Fibroblast of lung (primary cell): ENCODE data around the gene SERGEF. TPM values are rescaled to one million over a fixed set of nuclear protein-coding genes. Genes with fewer than 3 reads are reported as not detected.

ENCODE experiments used
- DNase-seq, 2 donors: peaks; one replicate each; pipeline versions ENCODE4 v3.0.0 to v3.0.0-alpha.2; 2010; ENCODE audit warnings: low read depth in 2 of 2
- H2AFZ ChIP-seq: 2 replicates; pipeline ENCODE4 v1.5.1; 2012; ENCODE audit warnings: low read length, control low read depth, inconsistent platforms
- H3K27ac ChIP-seq: 2 replicates; pipeline ENCODE4 v1.5.1; 2011; ENCODE audit warnings: low read length, control low read depth; ENCODE audit not compliant: insufficient read depth
- H3K27me3 ChIP-seq: 2 replicates; pipeline ENCODE4 v1.5.1; 2011; ENCODE audit warnings: mild to moderate bottlenecking, low read length; ENCODE audit not compliant: control insufficient read depth, insufficient read depth
- H3K36me3 ChIP-seq: 2 replicates; pipeline ENCODE4 v1.5.1; 2011; ENCODE audit warnings: low read length; ENCODE audit not compliant: control insufficient read depth, insufficient read depth
- H3K4me1 ChIP-seq: 2 replicates; pipeline ENCODE4 v1.5.1; 2011; ENCODE audit warnings: low read length; ENCODE audit not compliant: control insufficient read depth, insufficient read depth; ENCODE audit errors: extremely low read depth
- H3K4me2 ChIP-seq: 2 replicates; pipeline ENCODE4 v1.5.1; 2011; ENCODE audit warnings: low read length, control low read depth; ENCODE audit not compliant: insufficient read depth; ENCODE audit errors: extremely low read depth
- H3K4me3 ChIP-seq, 4 experiments: fragments of 200-600 bp in 1 of 4; sonication (generic) in 1 of 4; replicated peaks in 1 of 4; 2 replicates each; pipeline ENCODE4 v1.5.1; 2011 to 2016; ENCODE audit warnings: low read length in 4 of 4, low read depth in 3 of 4, mild to moderate bottlenecking in 3 of 4, control low read depth in 2 of 4, inconsistent platforms in 1 of 4, mixed read lengths in 1 of 4; ENCODE audit not compliant: insufficient read depth in 1 of 4; ENCODE audit errors: control extremely low read depth in 1 of 4
- H3K79me2 ChIP-seq: 2 replicates; pipeline ENCODE4 v1.5.1; 2012; ENCODE audit warnings: mild to moderate bottlenecking, low read length, inconsistent platforms; ENCODE audit not compliant: control insufficient read depth, insufficient read depth
- H3K9ac ChIP-seq: 2 replicates; pipeline ENCODE4 v1.5.1; 2011; ENCODE audit warnings: mild to moderate bottlenecking, low read length, control low read depth; ENCODE audit not compliant: insufficient read depth
- H3K9me3 ChIP-seq: 2 replicates; pipeline ENCODE4 v1.5.1; 2012; ENCODE audit warnings: low read depth, low read length; ENCODE audit not compliant: control insufficient read depth, insufficient read depth
- H4K20me1 ChIP-seq: 2 replicates; pipeline ENCODE4 v1.5.1; 2011; ENCODE audit warnings: low read length; ENCODE audit not compliant: control insufficient read depth, insufficient read depth; ENCODE audit errors: extremely low read depth
- CTCF ChIP-seq, 2 donors: IDR thresholded peaks in 1 of 2; conservative IDR thresholded peaks in 1 of 2; 1 replicate in 1 of 2; 2 replicates in 1 of 2; pipeline ENCODE4 v1.5.1; 2011 to 2012; ENCODE audit warnings: low read length in 2 of 2, control low read depth in 1 of 2, inconsistent platforms in 1 of 2, low read depth in 1 of 2, mild to moderate bottlenecking in 1 of 2
- EZH2 ChIP-seq: IDR thresholded peaks from 2 replicates; pipeline ENCODE4 v1.5.1; 2012; ENCODE audit warnings: low read length, control low read depth, mild to moderate bottlenecking; ENCODE audit errors: missing control alignments
- polyA plus RNA-seq, 2 donors: library from polyadenylated mRNA; depleted of rRNA in 1 of 2; stranded (reverse) in 1 of 2; unstranded in 1 of 2; fragments of >200 nt; gene quantifications; 2 replicates each; pipeline ENCODE4 v1.2.1, GENCODE V29; 2011 to 2012; ENCODE audit warnings: missing spikeins in 1 of 2
- total RNA-seq: library from RNA; depleted of rRNA; stranded (reverse); fragments of >200 nt; gene quantifications from 2 replicates; pipeline ENCODE4 v1.2.1, GENCODE V29; 2014

SERGEF gene
- total and polyA plus RNA-seq, 2 donors (not counting 1 experiment from before 2014, with no cell fraction given): 14.5 to 38.5 TPM

GRCh38 chr11:17878743-17879142 is 134.1 kb downstream of the SERGEF start:
- H3K27ac ChIP-seq: no peak overlapping the region
- no peak for DNase-seq
- no peak overlapping the region for H3K4me2 ChIP-seq
- no peaks in the 10 kb centered on the region for H3K9me3 ChIP-seq
- H2AFZ ChIP-seq: no peak overlapping the region
- no peaks in the 10 kb centered on the region for H4K20me1 ChIP-seq
- H3K4me3 ChIP-seq: no peak overlapping the region
- H3K36me3 ChIP-seq: no peaks in the 10 kb centered on the region
- H3K9ac ChIP-seq: no peak overlapping the region
- H3K4me1 ChIP-seq: no peaks in the 10 kb centered on the region
- no peaks in the 10 kb centered on the region for H3K27me3 ChIP-seq
- TF ChIP-seq CTCF (conservative IDR thresholded peaks at IDR 0.05 in 1 of 2, IDR thresholded peaks at IDR 0.05 in 1 of 2; ENCODE audit: low read depth in 1 of 2, low read length in 2 of 2) (no peak), EZH2 (no peak)
- H3K79me2 ChIP-seq: no peaks in the 10 kb centered on the region

GRCh38 chr11:17877886-17878285 is 135.0 kb downstream of the SERGEF start:
- Histone ChIP-seq H3K36me3 (no peaks in the 10 kb centered on the region), H3K27me3 (no peaks in the 10 kb centered on the region), H3K27ac (no peak overlapping the region), H3K4me3 (no peak overlapping the region), H3K4me1 (no peaks in the 10 kb centered on the region), H3K79me2 (no peaks in the 10 kb centered on the region), H4K20me1 (no peaks in the 10 kb centered on the region), H3K9me3 (no peaks in the 10 kb centered on the region), H2AFZ (no peak overlapping the region), H3K9ac (no peak overlapping the region), H3K4me2 (no peak overlapping the region)
- TF ChIP-seq CTCF (conservative IDR thresholded peaks at IDR 0.05 in 1 of 2, IDR thresholded peaks at IDR 0.05 in 1 of 2; ENCODE audit: low read depth in 1 of 2, low read length in 2 of 2): no peak
- TF ChIP-seq EZH2: no peak
- no peak for DNase-seq

- TF ChIP-seq EZH2 (no peak), CTCF (conservative IDR thresholded peaks at IDR 0.05 in 1 of 2, IDR thresholded peaks at IDR 0.05 in 1 of 2; ENCODE audit: low read depth in 1 of 2, low read length in 2 of 2) (no peak)
- no peak overlapping the region for H3K9ac ChIP-seq
These were observed 136.0 kb downstream of the SERGEF start for GRCh38 chr11:17876827-17877226.

More at GRCh38 chr11:17876827-17877226, 136.0 kb downstream of the SERGEF start:
- DNase-seq: no peak
- H3K27ac ChIP-seq: no peak overlapping the region
- no peak overlapping the region for H3K4me2 ChIP-seq
- no peaks in the 10 kb centered on the region for H3K4me1 ChIP-seq
- H3K27me3 ChIP-seq: no peaks in the 10 kb centered on the region
- H3K79me2 ChIP-seq: no peaks in the 10 kb centered on the region
- H3K4me3 ChIP-seq: no peak overlapping the region
- H2AFZ ChIP-seq: no peak overlapping the region
- no peaks in the 10 kb centered on the region for H3K36me3 ChIP-seq
- H4K20me1 ChIP-seq: no peaks in the 10 kb centered on the region
- no peaks in the 10 kb centered on the region for H3K9me3 ChIP-seq
